Right lobe of liver (tissue), 6 donors: ENCODE data around the gene CNBD2. TPM values are rescaled to one million over a fixed set of nuclear protein-coding genes. Genes with fewer than 3 reads are reported as not detected.

Experiments used
- ATAC-seq, 4 donors: fragments of 200-7000 bp; cut with Tn5 transposase; one replicate each; pipeline ENCODE4 v1.9.1; 2020; ENCODE audit warnings: mild to moderate bottlenecking in 4 of 4, moderate library complexity in 4 of 4
- DNase-seq, 3 donors: peaks; one replicate each; pipeline ENCODE4 v3.0.0-alpha.2; 2020
- H3K27ac ChIP-seq, 3 donors: fragments of 200-600 bp; one replicate each; pipeline ENCODE4 v1.8.0; 2022
- H3K27me3 ChIP-seq, 2 donors: fragments of 200-600 bp; one replicate each; pipeline ENCODE4 v1.8.0; 2022
- H3K36me3 ChIP-seq, 4 donors: fragments of 200-600 bp; sonication (generic) in 1 of 4; one replicate each; pipeline versions ENCODE4 v1.5.1 to v1.8.0; 2017 to 2022; ENCODE audit warnings: control low read depth in 1 of 4
- H3K4me1 ChIP-seq, 4 donors: fragments of 200-600 bp; sonication (generic) in 1 of 4; one replicate each; pipeline versions ENCODE4 v1.5.1 to v1.8.0; 2017 to 2022; ENCODE audit warnings: control low read depth in 1 of 4
- H3K4me3 ChIP-seq, 3 donors: fragments of 200-600 bp; one replicate each; pipeline ENCODE4 v1.8.0; 2022
- H3K9me3 ChIP-seq, 4 donors: fragments of 200-600 bp; sonication (generic) in 1 of 4; one replicate each; pipeline versions ENCODE4 v1.5.1 to v1.8.0; 2017 to 2022; ENCODE audit warnings: control low read depth in 1 of 4
- CTCF ChIP-seq, 4 donors: fragments of 200-600 bp in 3 of 4; fragments of 450-650 bp in 1 of 4; IDR thresholded peaks; one replicate each; pipeline versions ENCODE4 v1.5.1 to v1.8.0; 2016 to 2022; ENCODE audit warnings: antibody characterized with exemption in 4 of 4, mild to moderate bottlenecking in 2 of 4
- POLR2A ChIP-seq: fragments of 450-650 bp; IDR thresholded peaks from one replicate; pipeline ENCODE4 v1.6.1; 2017; ENCODE audit warnings: antibody characterized with exemption, mild to moderate bottlenecking
- WGBS: methylation state at CpG from one replicate; pipeline ENCODE4 v1.1.6; 2018; ENCODE audit warnings: low coverage, low lambda C conversion rate; ENCODE audit not compliant: insufficient coverage; ENCODE audit errors: missing lambda C conversion rate; 5-methylcytosine and 5-hydroxymethylcytosine counted together
- intact Hi-C, 2 donors: fragments of 100-400 bp; cut with DNase I; formaldehyde crosslinking; loops; one replicate each; pipeline versions ENCODE4 v1.11.2 to v1.14.1; 2022
- long read RNA-seq: library from polyadenylated mRNA; unstranded; transcript quantifications from one replicate; pipeline ENCODE4 v2.0.0, GENCODE V29; 2019
- total RNA-seq, 6 experiments: library from RNA; depleted of rRNA in 2 of 6; stranded (reverse); fragments of >200 nt in 2 of 6; fragmentation: NEBNext Ultra II Directional in 3 of 6; extraction: Animal tissue kit (Norgen Biotek cat#: 25700) in 3 of 6; gene quantifications; one replicate each; pipeline versions ENCODE4 v1.1.0 to v1.2.4, GENCODE V29; 2016 to 2023
- donor health status: DM: no; HTN: yes; CAD: no.
- donor health status: DM: no; HTN: no; CAD: no.
- donor health status: DM: no; HTN: no; CAD: no.
- donor health status: DM: no; HTN: yes; CAD: no.
- donor health status: DM: no; HTN: yes; CAD: no.

Gene CNBD2
- total RNA-seq: 1 to 10 TPM; 1.6 to 2.2 (median 1.9) TPM
- long read RNA-seq: 0 reads

GRCh38 chr20:35967979-35968640 is at the start of gene CNBD2:
CNBD2 (plus strand) TSS chr20:35968590; CDS start chr20:35968763, 173 bp downstream.
- Histone ChIP-seq H3K36me3 (no peaks in the 10 kb centered on the region), H3K27me3 (no peaks in the 10 kb centered on the region), H3K4me3 (no peak within 1 kb of the TSS), H3K27ac (no peak within 1 kb of the TSS), H3K9me3 (no peaks in the 10 kb centered on the region), H3K4me1 (no peaks in the 10 kb centered on the region)
- intact Hi-C loops: no loop called here
- no peak for TF ChIP-seq POLR2A
- TF ChIP-seq CTCF (IDR thresholded peaks at IDR 0.05): no peak
- DNase-seq: no peak
- no peak for ATAC-seq
- 96% methylated on average over 3 of the region's 3 CpGs for WGBS

- intact Hi-C loops: no loop called here
- Histone ChIP-seq H3K27ac (no peak overlapping the region), H3K36me3 (peaks cover 0 to 30% (median 8%) of the 10 kb centered on the region in 4 donors), H3K4me1 (no peaks in the 10 kb centered on the region), H3K27me3 (no peaks in the 10 kb centered on the region), H3K9me3 (no peaks in the 10 kb centered on the region), H3K4me3 (no peak overlapping the region)
- TF ChIP-seq CTCF (IDR thresholded peaks at IDR 0.05) (no peak), POLR2A (no peak)
- ATAC-seq (no peak), DNase-seq (no peak)
- WGBS: 100% methylated on average over 3 of the region's 3 CpGs
Measured at GRCh38 chr20:35920523-35920922, 47.9 kb upstream of the CNBD2 start.

GRCh38 chr20:35929301-35929700 is 39.1 kb upstream of the CNBD2 start:
- DNase-seq (no peak), ATAC-seq (no peak)
- WGBS: 100% methylated on average over 1 of the region's 2 CpGs
- no peak overlapping the region for H3K4me3 ChIP-seq
- TF ChIP-seq POLR2A: no peak
- H3K9me3 ChIP-seq: no peaks in the 10 kb centered on the region
- no peaks in the 10 kb centered on the region for H3K27me3 ChIP-seq
- H3K36me3 ChIP-seq: peaks cover 0 to 22% (median 2%) of the 10 kb centered on the region in 4 donors
- intact Hi-C loops: no loop called here
- no peak overlapping the region for H3K27ac ChIP-seq
- H3K4me1 ChIP-seq: no peaks in the 10 kb centered on the region

- Histone ChIP-seq H3K4me3 (no peak overlapping the region), H3K36me3 (peaks cover 0 to 23% (median 4%) of the 10 kb centered on the region in 4 donors), H3K27me3 (no peaks in the 10 kb centered on the region), H3K9me3 (no peaks in the 10 kb centered on the region), H3K27ac (no peak overlapping the region), H3K4me1 (no peaks in the 10 kb centered on the region)
- TF ChIP-seq POLR2A (no peak), CTCF (IDR thresholded peaks at IDR 0.05) (no peak)
- intact Hi-C loops: no loop called here
- ATAC-seq: no peak
- 86% methylated on average over 1 of the region's 4 CpGs for WGBS
- DNase-seq: no peak
Measured at GRCh38 chr20:35934050-35934449, 34.3 kb upstream of the CNBD2 start.

- H3K27me3 ChIP-seq: no peaks in the 10 kb centered on the region
- TF ChIP-seq CTCF (IDR thresholded peaks at IDR 0.05) (no peak), POLR2A (no peak)
- H3K4me1 ChIP-seq: no peaks in the 10 kb centered on the region
- no peaks in the 10 kb centered on the region for H3K9me3 ChIP-seq
- DNase-seq (no peak), ATAC-seq (no peak)
- WGBS: 97% methylated on average over 3 of the region's 3 CpGs
- H3K27ac ChIP-seq: no peak overlapping the region
- H3K4me3 ChIP-seq: no peak overlapping the region
- peaks cover 0 to 38% (median 6%) of the 10 kb centered on the region in 4 donors for H3K36me3 ChIP-seq
- intact Hi-C loops: no loop called here
Measured at GRCh38 chr20:35939264-35939663, 29.1 kb upstream of the CNBD2 start.
